IPS-11a (cell line): ENCODE measurements around the gene SLC13A3.
A peak's percentile ranks its signal among the peaks of the same experiment; 100 is the strongest.

Source experiments
- H3K4me3 ChIP-seq: one replicate; pipeline ENCODE4 v1.5.1; 2013; ENCODE audit warnings: low read depth, low read length, control low read depth

Gene SLC13A3

GRCh38 chr20:46582648-46583047, 68.6 kb downstream of the SLC13A3 start:
- no peak overlapping the region for H3K4me3 ChIP-seq

GRCh38 chr20:46581391-46581790, 69.9 kb downstream of the SLC13A3 start:
- H3K4me3 ChIP-seq: no peak overlapping the region

- H3K4me3 ChIP-seq: no peak overlapping the region
These were observed 70.5 kb downstream of the SLC13A3 start for GRCh38 chr20:46580613-46581205.

GRCh38 chr20:46578745-46579144, 72.5 kb downstream of the SLC13A3 start:
- H3K4me3 ChIP-seq: no peak overlapping the region

GRCh38 chr20:46576774-46577395, 74.4 kb downstream of the SLC13A3 start:
- no peak overlapping the region for H3K4me3 ChIP-seq

- H3K4me3 ChIP-seq: no peak overlapping the region
These were observed 75.3 kb downstream of the SLC13A3 start for GRCh38 chr20:46575937-46576461.

GRCh38 chr20:46575394-46575793, 75.9 kb downstream of the SLC13A3 start:
- H3K4me3 ChIP-seq: no peak overlapping the region

GRCh38 chr20:46573788-46574584, 77.3 kb downstream of the SLC13A3 start:
- no peak overlapping the region for H3K4me3 ChIP-seq

GRCh38 chr20:46573234-46573633, 78.0 kb downstream of the SLC13A3 start:
- H3K4me3 ChIP-seq: no peak overlapping the region

- no peak overlapping the region for H3K4me3 ChIP-seq
These were observed 78.5 kb downstream of the SLC13A3 start for GRCh38 chr20:46572790-46573189.

GRCh38 chr20:46572153-46572552, 79.1 kb downstream of the SLC13A3 start:
- no peak overlapping the region for H3K4me3 ChIP-seq

- H3K4me3 ChIP-seq: no peak overlapping the region
These were observed 79.8 kb downstream of the SLC13A3 start for GRCh38 chr20:46571418-46571817.

- H3K4me3 ChIP-seq: no peak overlapping the region
These were observed 80.3 kb downstream of the SLC13A3 start for GRCh38 chr20:46570956-46571355.

- no peak overlapping the region for H3K4me3 ChIP-seq
These were observed 81.3 kb downstream of the SLC13A3 start for GRCh38 chr20:46569961-46570360.

GRCh38 chr20:46568570-46569129, 82.6 kb downstream of the SLC13A3 start:
- no peak overlapping the region for H3K4me3 ChIP-seq

GRCh38 chr20:46566125-46566524, 85.1 kb downstream of the SLC13A3 start:
- no peak overlapping the region for H3K4me3 ChIP-seq

GRCh38 chr20:46564241-46564957, 86.9 kb downstream of the SLC13A3 start:
- H3K4me3 ChIP-seq: no peak overlapping the region

- no peak overlapping the region for H3K4me3 ChIP-seq
These were observed 87.4 kb downstream of the SLC13A3 start for GRCh38 chr20:46563860-46564221.

GRCh38 chr20:46563170-46563859, 87.9 kb downstream of the SLC13A3 start:
- H3K4me3 ChIP-seq: peak overlapping the region; percentile 1
